HG03432 (cell line): ENCODE data around the gene UBE2D2.
"Not testable (repeated sequence)": the region's sequence is repeated elsewhere in the genome, so short reads cannot be mapped to it uniquely, and the experiment has no call there.

Source experiments
- ATAC-seq: cut with Tn5 transposase; IDR thresholded peaks from one replicate; pipeline ENCODE4 v1.9.1; 2021; ENCODE audit warnings: mild to moderate bottlenecking, moderate library complexity; ENCODE audit not compliant: unreplicated experiment

UBE2D2 gene

DNA sequence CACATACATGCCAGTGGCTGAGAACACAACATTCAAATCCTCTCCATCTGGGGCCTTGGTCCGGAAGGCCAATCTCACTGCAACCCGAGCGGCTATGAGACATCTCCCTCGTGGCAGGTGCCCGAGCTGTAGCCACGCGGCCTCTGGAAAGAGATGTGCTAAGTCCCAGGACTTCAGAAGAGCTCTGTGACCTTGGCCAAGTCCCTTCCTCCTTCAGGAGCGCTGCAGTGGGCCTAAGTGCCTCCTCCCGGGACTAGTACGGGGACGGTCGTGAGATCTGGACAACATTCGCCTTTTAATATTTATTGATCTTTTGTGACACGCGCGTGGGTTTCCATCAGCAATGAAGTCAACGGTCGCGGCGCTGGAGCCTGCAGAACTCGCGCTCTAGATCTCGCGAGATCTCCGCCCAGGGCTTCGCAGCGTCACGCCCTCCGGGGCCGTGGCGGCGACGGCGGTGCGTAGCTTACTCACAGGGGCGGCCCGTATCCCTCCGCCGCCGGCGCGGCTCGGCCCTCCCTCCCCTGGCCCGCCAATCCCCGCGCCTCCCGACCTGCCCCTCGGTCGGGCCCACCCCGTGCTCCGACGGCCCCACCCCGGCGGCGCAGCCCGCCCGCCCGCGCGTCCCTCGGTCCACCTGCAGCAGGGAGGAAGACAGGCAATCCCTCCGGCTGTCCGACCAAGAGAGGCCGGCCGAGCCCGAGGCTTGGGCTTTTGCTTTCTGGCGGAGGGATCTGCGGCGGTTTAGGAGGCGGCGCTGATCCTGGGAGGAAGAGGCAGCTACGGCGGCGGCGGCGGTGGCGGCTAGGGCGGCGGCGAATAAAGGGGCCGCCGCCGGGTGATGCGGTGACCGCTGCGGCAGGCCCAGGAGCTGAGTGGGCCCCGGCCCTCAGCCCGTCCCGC, at the start of gene UBE2D2:
TSS of gene UBE2D2 (plus strand) at position 588 of the 903 bp plus-strand sequence. CDS start 453 bp downstream, outside the sequence.
- peak; percentile 86 for ATAC-seq

GRCh38 chr5:139512786-139513390, 48.3 kb upstream of the UBE2D2 start:
- no peak for ATAC-seq

DNA sequence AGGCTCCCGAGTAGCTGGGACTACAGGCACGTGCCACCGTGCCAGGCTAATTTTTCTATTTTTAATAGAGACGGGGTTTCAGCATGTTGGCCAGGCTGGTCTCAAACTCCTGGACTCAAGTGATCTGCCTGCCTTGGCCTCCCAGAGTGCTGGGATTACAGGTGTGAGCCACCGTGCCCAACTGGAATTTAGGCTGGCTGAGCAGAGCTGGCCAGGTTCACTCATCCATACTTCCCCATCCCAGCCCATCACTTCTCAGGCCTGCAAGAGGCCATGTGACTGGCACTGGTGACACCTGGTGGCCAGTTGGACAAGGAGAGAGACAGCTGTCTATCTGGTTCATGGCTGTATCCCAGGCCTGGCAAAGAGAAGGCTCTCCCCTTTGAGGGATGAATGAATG, 47.7 kb upstream of the UBE2D2 start:
- peak; percentile 50 for ATAC-seq

DNA sequence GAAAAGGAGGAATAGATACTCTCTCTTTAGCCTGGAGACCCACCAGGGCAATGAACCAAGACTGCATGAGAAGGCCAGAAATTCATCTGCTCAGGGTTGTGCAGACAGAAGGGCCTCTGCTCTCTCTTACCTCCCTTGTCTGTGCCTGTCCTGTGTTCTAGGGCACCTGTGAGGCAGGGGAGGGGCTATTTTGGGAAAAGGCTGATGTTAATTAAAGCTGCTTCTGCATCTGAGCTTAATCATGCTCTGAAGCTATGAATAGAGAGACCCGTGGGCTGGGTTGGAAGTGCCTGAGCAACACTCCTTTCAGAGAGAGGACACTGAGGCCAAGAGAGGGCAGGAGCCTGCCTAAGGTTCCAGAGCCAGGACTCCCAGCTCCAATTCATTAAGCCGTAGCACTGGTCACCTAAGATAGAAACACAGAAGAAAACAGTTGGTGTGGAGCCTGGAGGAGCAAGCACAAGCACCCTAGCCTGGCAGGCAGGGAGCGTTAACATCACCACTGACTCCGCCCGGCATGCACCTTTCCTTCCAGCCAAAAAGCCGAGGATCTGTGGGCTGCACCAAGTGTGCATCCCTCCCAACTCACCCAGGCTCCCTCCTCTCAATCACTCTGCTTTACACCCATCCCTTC, 47.2 kb upstream of the UBE2D2 start:
- ATAC-seq, result no peak

DNA sequence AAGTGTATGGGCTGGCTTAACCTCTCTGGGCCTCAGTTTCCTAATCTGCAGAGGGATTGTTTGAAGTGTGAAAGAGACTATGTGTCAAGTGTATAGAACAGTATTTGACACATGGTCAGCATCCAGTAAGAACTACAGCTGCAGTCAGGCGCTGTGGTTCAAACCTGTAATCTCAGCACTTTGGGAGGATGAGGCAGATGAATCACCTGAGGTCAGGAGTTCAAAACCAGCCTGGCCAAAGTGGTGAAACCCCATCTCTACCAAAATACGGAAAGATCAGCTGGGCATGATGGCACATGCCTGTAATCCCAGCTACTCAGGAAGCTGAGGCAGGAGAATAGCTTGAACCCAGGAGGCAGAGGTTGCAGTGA, 46.7 kb upstream of the UBE2D2 start:
- ATAC-seq, result no peak

- peak; percentile 93 for ATAC-seq
Observed at GRCh38 chr5:139517683-139518564, 43.2 kb upstream of the UBE2D2 start.

GRCh38 chr5:139523635-139524445, 37.3 kb upstream of the UBE2D2 start:
- ATAC-seq, result no peak

GRCh38 chr5:139524446-139524845, 36.7 kb upstream of the UBE2D2 start:
- ATAC-seq, result no peak

GRCh38 chr5:139524940-139525585, 36.1 kb upstream of the UBE2D2 start:
- peak; percentile 60 for ATAC-seq

DNA sequence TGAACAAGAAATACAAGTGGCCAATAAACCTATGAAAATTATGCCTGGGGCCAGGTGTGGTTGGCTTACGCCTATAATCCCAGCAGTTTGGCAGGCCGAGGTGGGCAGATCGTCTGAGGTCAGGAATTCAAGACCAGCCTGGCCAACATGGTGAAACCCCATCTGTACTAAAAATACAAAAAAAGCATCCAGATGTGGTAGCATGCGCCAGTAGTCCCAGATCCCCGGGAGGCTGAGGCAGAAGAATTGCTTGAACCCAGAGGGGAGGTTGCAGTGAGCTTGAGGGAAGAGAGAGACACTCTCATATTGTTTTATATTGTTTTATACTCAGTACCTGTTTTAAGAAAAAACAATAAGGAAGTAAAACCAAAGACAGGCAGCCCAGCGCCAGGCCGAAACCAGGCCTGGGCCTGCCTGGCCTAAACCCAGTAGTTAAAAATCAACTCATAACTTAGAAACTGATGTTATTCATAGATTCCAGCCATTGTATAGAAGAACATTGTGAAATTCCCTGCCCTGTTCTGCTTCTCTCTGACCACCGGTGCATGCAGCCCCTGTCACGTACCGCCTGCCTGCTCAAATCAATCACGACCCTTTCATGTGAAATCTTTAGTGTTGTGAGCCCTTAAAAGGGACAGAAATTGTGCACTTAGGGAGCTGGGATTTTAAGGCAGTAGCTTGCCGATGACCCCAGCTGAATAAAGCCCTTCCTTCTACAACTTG, 35.4 kb upstream of the UBE2D2 start:
- peak; percentile 62 for ATAC-seq

GRCh38 chr5:139526309-139527089, 34.6 kb upstream of the UBE2D2 start:
- ATAC-seq, result not testable (repeated sequence)

- ATAC-seq, result not testable (repeated sequence)
Observed at GRCh38 chr5:139527090-139527470, 34.1 kb upstream of the UBE2D2 start.

DNA sequence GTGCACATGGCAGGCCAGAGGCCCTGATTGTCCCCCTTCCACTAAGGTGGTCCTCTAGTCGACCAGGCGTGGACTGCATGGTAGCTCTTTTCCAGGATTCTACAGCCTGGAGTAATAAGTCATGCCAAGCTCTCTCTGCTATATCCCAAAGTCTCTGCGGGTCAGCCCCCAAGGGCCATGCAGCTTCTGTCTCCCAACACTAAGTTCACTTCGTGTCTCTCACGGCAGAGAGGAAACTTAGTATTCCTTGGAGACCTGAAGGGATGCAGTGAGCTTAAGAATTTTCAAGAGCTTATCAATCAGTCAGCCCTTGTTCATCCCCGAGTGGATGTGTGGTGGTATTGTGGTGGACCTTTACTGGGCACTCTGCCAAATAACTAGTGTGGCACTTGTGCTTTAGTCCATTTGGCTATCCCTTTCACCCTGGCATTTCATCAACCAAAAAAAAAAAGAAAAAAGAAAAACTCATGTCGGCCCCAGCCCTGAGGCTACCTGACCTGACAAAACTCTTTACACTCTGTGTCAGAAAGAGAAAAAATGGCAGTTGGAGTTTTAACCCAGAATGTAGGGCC, 33.2 kb upstream of the UBE2D2 start:
- not testable (repeated sequence) for ATAC-seq

DNA sequence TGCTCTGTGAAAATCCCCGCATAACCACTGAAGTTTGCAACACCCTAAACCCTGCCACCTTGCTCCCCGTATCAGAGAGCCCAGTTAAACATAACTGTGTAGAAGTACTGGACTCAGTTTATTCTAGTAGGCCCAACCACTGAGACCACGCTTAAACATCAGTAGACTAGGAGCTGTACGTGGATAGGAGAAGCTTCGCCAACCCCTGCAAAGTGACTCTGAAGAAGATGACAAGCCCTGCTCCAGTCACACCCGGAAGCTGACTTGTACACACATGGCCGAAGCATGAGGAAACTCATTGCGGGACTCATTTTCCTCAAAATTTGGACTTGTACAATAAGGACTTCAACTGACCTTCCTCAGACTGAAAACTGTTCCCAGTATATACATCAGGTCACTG, 32.4 kb upstream of the UBE2D2 start:
- ATAC-seq, result not testable (repeated sequence)

GRCh38 chr5:139530079-139530478, 31.1 kb upstream of the UBE2D2 start:
- not testable (repeated sequence) for ATAC-seq

- no peak for ATAC-seq
Observed at GRCh38 chr5:139531772-139532169, 29.4 kb upstream of the UBE2D2 start.

- ATAC-seq, result peak; percentile 92
Observed at GRCh38 chr5:139543423-139543991, 17.6 kb upstream of the UBE2D2 start.
